ENCODE measurements around the gene RNF114.
"Not testable (repeated sequence)": the region's sequence is repeated elsewhere in the genome, so short reads cannot be mapped to it uniquely, and the experiment has no call there.

The RNF114 gene

GRCh38 chr20:49985617-49986016 lies 49.4 kb downstream of the RNF114 start:
- DNase-seq (ENCODE audit: low read depth in 2 of 2) = no peak

- DNase-seq (ENCODE audit: low read depth in 2 of 2) = no peak
These were observed 49.9 kb downstream of the RNF114 start for GRCh38 chr20:49986049-49986448.

GRCh38 chr20:49987015-49987867 lies 51.0 kb downstream of the RNF114 start:
- no peak for DNase-seq (ENCODE audit: low read depth in 2 of 2)

GRCh38 chr20:49987868-49988690 lies 51.9 kb downstream of the RNF114 start:
- no peak for DNase-seq (ENCODE audit: low read depth in 2 of 2)

- DNase-seq (ENCODE audit: low read depth in 2 of 2) = no peak
These were observed 53.3 kb downstream of the RNF114 start for GRCh38 chr20:49989234-49990065.

GRCh38 chr20:49990271-49990720 lies 54.1 kb downstream of the RNF114 start:
- no peak for DNase-seq (ENCODE audit: low read depth in 2 of 2)

GRCh38 chr20:49993301-49993751 lies 57.1 kb downstream of the RNF114 start:
- no peak for DNase-seq (ENCODE audit: low read depth in 2 of 2)

- no peak for DNase-seq (ENCODE audit: low read depth in 2 of 2)
These were observed 59.4 kb downstream of the RNF114 start for GRCh38 chr20:49995586-49995985.

- DNase-seq (ENCODE audit: low read depth in 2 of 2) = not testable (repeated sequence)
These were observed 62.4 kb downstream of the RNF114 start for GRCh38 chr20:49998478-49999188.

- DNase-seq (ENCODE audit: low read depth in 2 of 2) = peak in 1 of 2 experiments; percentile 23
These were observed 63.1 kb downstream of the RNF114 start for GRCh38 chr20:49999329-49999728.

GRCh38 chr20:50000548-50001222 lies 64.5 kb downstream of the RNF114 start:
- not testable (repeated sequence) for DNase-seq (ENCODE audit: low read depth in 2 of 2)

- no peak for DNase-seq (ENCODE audit: low read depth in 2 of 2)
These were observed 65.7 kb downstream of the RNF114 start for GRCh38 chr20:50001784-50002311.

- no peak for DNase-seq (ENCODE audit: low read depth in 2 of 2)
These were observed 67.1 kb downstream of the RNF114 start for GRCh38 chr20:50003253-50003656.
